ENCODE data around the gene FAM114A2.

DNA sequence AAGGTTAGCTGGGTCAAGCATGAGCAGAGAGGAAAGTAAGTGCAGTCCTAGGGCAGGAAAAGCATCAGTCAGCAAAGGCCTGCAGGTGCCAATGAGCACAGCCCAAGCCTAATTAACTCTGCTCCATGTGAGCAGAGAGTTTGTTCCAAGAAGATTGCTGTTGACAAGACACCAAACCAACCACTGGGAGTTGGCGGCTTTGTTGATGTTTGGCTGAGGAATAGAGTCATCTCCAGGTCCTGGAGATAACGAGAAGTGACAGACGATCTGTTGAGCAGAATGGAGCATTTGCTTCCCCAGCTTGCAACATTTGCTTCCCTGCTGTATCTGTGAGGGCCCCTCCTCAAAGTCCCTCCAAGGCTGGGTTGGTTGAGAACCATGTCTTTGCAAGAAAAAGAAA is 68.2 kb downstream of the FAM114A2 start:
- TF ChIP-seq POLR2A (IDR thresholded peaks at IDR 0.05; ENCODE audit: low read length) (no peak), GATA1 (IDR thresholded peaks at IDR 0.05; ENCODE audit: low read depth, low read length) (no peak)

Data from erythroblast (primary cell).